IMR-90 (cell line): ENCODE data around the gene MAJIN. TPM values are rescaled to one million over a fixed set of nuclear protein-coding genes. Genes with fewer than 3 reads are reported as not detected.

Experiments
- ATAC-seq: fragments of 200-7000 bp; cut with Tn5 transposase; 2 replicates; pipeline ENCODE4 v1.9.1; 2020; ENCODE audit warnings: low read depth, mild to moderate bottlenecking, moderate library complexity
- BruUV-seq: library from RNA; stranded (reverse); fragments of 400-500 nt; replicated peaks from 2 replicates; lab custom pipeline; 2021; lab: Mats Ljungman, UMichigan
- CTCF ChIA-PET: fragments of 300-600 bp; formaldehyde crosslinking; extraction: SDS; loops from one replicate; lab custom pipeline; 2021; ENCODE audit warnings: antibody characterized with exemption; lab: Yijun Ruan, JAX
- POLR2A ChIA-PET: fragments of 300-600 bp; sonication (Branson Sonifier 250); formaldehyde crosslinking; loops from one replicate; lab custom pipeline; 2022; ENCODE audit warnings: antibody characterized with exemption; ENCODE audit not compliant: unreplicated experiment; lab: Charles Lee
- DNase-seq: peaks from one replicate; pipeline ENCODE4 v3.0.0; 2013
- H2AFZ ChIP-seq: replicated peaks from 2 replicates; pipeline ENCODE3; 2013; ENCODE audit warnings: low read length, mild to moderate bottlenecking; ENCODE audit not compliant: poor library complexity
- H2AK5ac ChIP-seq: 2 replicates; pipeline ENCODE4 v1.6.1; 2013; ENCODE audit warnings: low read depth, low read length, inconsistent platforms
- H2AK9ac ChIP-seq: replicated peaks from 2 replicates; pipeline ENCODE3; 2013; ENCODE audit warnings: mild to moderate bottlenecking, low read depth, low read length, moderate library complexity; ENCODE audit not compliant: poor library complexity
- H2BK120ac ChIP-seq: 2 replicates; pipeline ENCODE4 v1.6.1; 2013; ENCODE audit warnings: low read depth, low read length, inconsistent platforms
- H2BK15ac ChIP-seq: 3 replicates; pipeline ENCODE4 v1.6.1; 2013; ENCODE audit warnings: low read depth, low read length, inconsistent platforms
- H2BK20ac ChIP-seq: 2 replicates; pipeline ENCODE4 v1.6.1; 2013; ENCODE audit warnings: low read depth, mild to moderate bottlenecking, inconsistent platforms, low read length, moderate library complexity
- H2BK5ac ChIP-seq: 2 replicates; pipeline ENCODE4 v1.6.1; 2013; ENCODE audit warnings: mild to moderate bottlenecking, low read depth, low read length, inconsistent platforms; ENCODE audit not compliant: poor library complexity, severe bottlenecking
- H3K14ac ChIP-seq: replicated peaks from 2 replicates; pipeline ENCODE4 v1.6.1; 2013; ENCODE audit warnings: low read depth, low read length, inconsistent platforms
- H3K18ac ChIP-seq: 2 replicates; pipeline ENCODE4 v1.6.1; 2013; ENCODE audit warnings: low read depth, low read length, control low read depth
- H3K23ac ChIP-seq: 2 replicates; pipeline ENCODE4 v1.6.1; 2013; ENCODE audit warnings: low read depth, low read length, inconsistent platforms
- H3K27ac ChIP-seq: 2 replicates; pipeline ENCODE4 v1.5.1; 2013; ENCODE audit warnings: mild to moderate bottlenecking, control low read depth, low read length; ENCODE audit not compliant: insufficient read depth
- H3K27me3 ChIP-seq: 2 replicates; pipeline ENCODE4 v1.6.1; 2013; ENCODE audit warnings: low read length; ENCODE audit not compliant: control insufficient read depth, insufficient read depth
- H3K36me3 ChIP-seq: 2 replicates; pipeline ENCODE4 v1.6.1; 2013; ENCODE audit warnings: low read length, mixed read lengths; ENCODE audit not compliant: control insufficient read depth, insufficient read depth
- H3K4ac ChIP-seq: 2 replicates; pipeline ENCODE4 v1.6.1; 2013; ENCODE audit warnings: low read depth, low read length, inconsistent platforms
- H3K4me1 ChIP-seq: 2 replicates; pipeline ENCODE4 v1.6.1; 2013; ENCODE audit warnings: low read length, mixed read lengths; ENCODE audit not compliant: control insufficient read depth, insufficient read depth
- H3K4me2 ChIP-seq: 2 replicates; pipeline ENCODE4 v1.6.1; 2013; ENCODE audit warnings: low read depth, mild to moderate bottlenecking, control low read depth, low read length, moderate library complexity
- H3K4me3 ChIP-seq: 2 replicates; pipeline ENCODE4 v1.5.1; 2013; ENCODE audit warnings: low read depth, mild to moderate bottlenecking, control low read depth, low read length, moderate library complexity; ENCODE audit not compliant: insufficient read depth
- H3K56ac ChIP-seq: 2 replicates; pipeline ENCODE4 v1.6.1; 2013; ENCODE audit warnings: low read length, inconsistent platforms; ENCODE audit not compliant: insufficient read depth; ENCODE audit errors: extremely low read depth
- H3K79me1 ChIP-seq, 2 experiments: 2 replicates each; pipeline ENCODE4 v1.6.1; 2013; ENCODE audit warnings: low read length in 2 of 2, inconsistent platforms in 1 of 2, low read depth in 1 of 2
- H3K9ac ChIP-seq: 2 replicates; pipeline ENCODE4 v1.6.1; 2013; ENCODE audit warnings: low read depth, low read length, control low read depth
- H3K9me1 ChIP-seq: 2 replicates; pipeline ENCODE4 v1.6.1; 2013; ENCODE audit warnings: low read length, inconsistent platforms; ENCODE audit not compliant: insufficient read depth
- H3K9me3 ChIP-seq: 2 replicates; pipeline ENCODE4 v1.6.1; 2013; ENCODE audit warnings: low read length; ENCODE audit not compliant: control insufficient read depth, insufficient read depth
- H4K20me1 ChIP-seq: 2 replicates; pipeline ENCODE4 v1.6.1; 2013; ENCODE audit warnings: low read length, inconsistent platforms; ENCODE audit not compliant: insufficient read depth
- H4K5ac ChIP-seq: 2 replicates; pipeline ENCODE4 v1.6.1; 2013; ENCODE audit warnings: mild to moderate bottlenecking, low read depth, low read length, control low read depth
- H4K8ac ChIP-seq, 2 experiments: 2 replicates each; pipeline ENCODE4 v1.6.1; 2013; ENCODE audit warnings: low read depth in 2 of 2, low read length in 2 of 2, control low read depth in 1 of 2, inconsistent platforms in 1 of 2
- H4K91ac ChIP-seq: 2 replicates; pipeline ENCODE4 v1.6.1; 2013; ENCODE audit warnings: low read depth, low read length, inconsistent platforms; ENCODE audit not compliant: insufficient read depth
- CHD1 ChIP-seq: IDR thresholded peaks from 2 replicates; pipeline ENCODE4 v1.6.1; 2012; ENCODE audit warnings: low read depth, low read length, improper control_type of control experiment
- RCOR1 ChIP-seq: IDR thresholded peaks from 2 replicates; pipeline ENCODE4 v1.6.1; 2012; ENCODE audit warnings: mild to moderate bottlenecking, low read length, improper control_type of control experiment; ENCODE audit not compliant: insufficient replicate concordance
- WGBS, 2 experiments: methylation state at CpG; one replicate each; pipeline versions ENCODE4 v1.1.5 to v1.1.7; 2013; ENCODE audit warnings: missing lambda C conversion rate in 2 of 2; ENCODE audit not compliant: insufficient read length in 1 of 2; ENCODE audit errors: extremely low coverage in 2 of 2; 5-methylcytosine and 5-hydroxymethylcytosine counted together
- dilution Hi-C: fragments of 300-500 bp; cut with HindIII; formaldehyde crosslinking; loops from one replicate; pipeline ENCODE4 v1.14.3; 2018; ENCODE audit warnings: low sequenced_read_pairs; ENCODE audit not compliant: unreplicated experiment
- in situ Hi-C: fragments of 300-500 bp; cut with MboI; formaldehyde crosslinking; loops from 3 replicates; pipeline ENCODE4 v1.14.3; 2019; ENCODE audit warnings: low sequenced_read_pairs, inconsistent platforms, mixed read lengths
- intact Hi-C: fragments of 100-400 bp; cut with micrococcal nuclease; formaldehyde crosslinking; loops from 2 replicates; pipeline ENCODE4 v1.10.0; 2022
- polyA plus RNA-seq, 3 experiments: library from polyadenylated mRNA; depleted of rRNA; stranded (reverse); fragments of >200 nt; gene quantifications; 2 replicates each; pipeline ENCODE4 v1.2.3, GENCODE V29; 2012; ENCODE audit warnings: low replicate concordance in 1 of 3
- total RNA-seq: library from RNA; depleted of rRNA; stranded (reverse); fragments of >200 nt; gene quantifications from 2 replicates; pipeline ENCODE4 v1.2.3, GENCODE V29; 2012

The MAJIN gene
- total and polyA plus RNA-seq, 2 of the 4 experiments (the other 2 are of a cell fraction): not detected

DNA sequence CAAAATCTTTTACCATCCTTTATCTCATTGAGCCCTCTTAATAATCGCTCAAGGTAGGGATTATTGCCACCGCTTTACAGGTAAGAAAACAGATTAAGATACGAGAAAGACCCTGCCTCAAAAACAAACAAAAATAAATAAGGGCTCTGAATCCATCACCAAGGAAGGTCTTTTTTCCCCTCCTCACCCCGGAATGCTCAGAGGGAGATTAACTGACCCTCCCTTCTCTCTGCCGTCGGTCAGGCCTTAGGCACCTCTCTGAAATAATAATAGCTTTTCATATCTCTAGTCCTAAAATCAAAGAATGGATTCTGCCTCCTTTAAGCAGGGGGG lies 54.3 kb downstream of the MAJIN start:
- Histone ChIP-seq H2AFZ (peak overlapping the region; percentile 56), H2BK5ac (peak overlapping the region; percentile 71), H4K91ac (peak overlapping the region; percentile 6; the same call in 1 of the 2 replicates), H2BK20ac (no peak overlapping the region), H4K20me1 (no peaks in the 10 kb centered on the region; the same call in 1 of the 2 replicates), H3K36me3 (peaks cover 11% of the 10 kb centered on the region), H3K79me1 (peaks cover 7 to 26% of the 10 kb centered on the region in 2 experiments), H2BK15ac (no peak overlapping the region), H2AK9ac (peak overlapping the region; percentile 29), H3K4me1 (peaks cover 7% of the 10 kb centered on the region), H3K9ac (peak overlapping the region; percentile 80), H2AK5ac (0 out of 2 replicates have a peak overlapping the region, but pooled peaks have one; percentile 10), H4K5ac (peak overlapping the region; percentile 61), H3K9me1 (no peaks in the 10 kb centered on the region), H3K27me3 (no peaks in the 10 kb centered on the region), H3K23ac (peak overlapping the region; percentile 20; the same call in 1 of the 2 replicates), H3K27ac (peak overlapping the region; percentile 62; the same call in 1 of the 2 replicates), H3K4me2 (peak overlapping the region; percentile 80), H3K14ac (peak overlapping the region; percentile 49), H4K8ac (peak overlapping the region; percentile 13 to 90; a peak in 3 of 4 replicates), H3K9me3 (no peaks in the 10 kb centered on the region), H3K18ac (peak overlapping the region; percentile 14; the same call in 1 of the 2 replicates), H3K4me3 (peak overlapping the region; percentile 41), H3K56ac (peak overlapping the region; percentile 74), H3K4ac (peak overlapping the region; percentile 81), H2BK120ac (peak overlapping the region; percentile 22; the same call in 1 of the 2 replicates)
- in situ Hi-C loops (no loop called here), intact Hi-C loops (loop anchor here (2.0 to 5.0 kb wide), 2 partner anchors 63 to 180 kb away; partner anchors contain the start of gene VPS51), dilution Hi-C loops (no loop called here)
- CTCF ChIA-PET: no interaction called here
- WGBS, 2 experiments: no CpG with 5 or more reads among the region's 6 CpGs
- TF ChIP-seq RCOR1: no peak
- TF ChIP-seq CHD1: no peak
- BruUV-seq: no TSS peak
- ATAC-seq (no peak), DNase-seq (no peak)
- POLR2A ChIA-PET: no interaction called here
